Measurements from ENCODE around the gene DDX28. TPM values are rescaled to one million over a fixed set of nuclear protein-coding genes. Genes with fewer than 3 reads are reported as not detected.

Gene DDX28
- polyA plus RNA-seq, 2 of the 4 experiments (the other 2 are of a cell fraction): 14.0 to 14.9 TPM

DNA sequence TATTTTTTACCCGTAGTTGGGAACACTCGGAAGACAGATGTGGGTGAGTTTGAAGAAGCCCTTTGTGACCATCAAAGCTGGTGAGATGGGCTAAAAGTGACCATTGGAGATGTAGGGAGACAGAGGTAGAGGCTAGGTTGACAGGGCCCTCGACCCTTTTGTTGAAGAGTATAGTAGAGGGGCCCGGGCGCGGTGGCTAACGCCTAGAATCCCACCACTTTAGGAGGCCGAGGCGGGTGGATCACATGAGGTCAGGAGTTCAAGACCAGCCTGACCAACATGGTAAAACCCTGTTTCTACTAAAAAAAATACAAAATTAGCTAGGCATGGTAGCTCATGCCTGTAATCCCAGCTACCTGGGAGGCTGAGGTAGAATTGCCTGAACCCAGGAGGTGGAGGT lies 45.9 kb upstream of the DDX28 start:
- FAIRE-seq (no peak), DNase-seq (ENCODE audit: low read depth in 1 of 2, low spot score in 1 of 2) (no peak), ATAC-seq (no peak)
- no peak overlapping the region for H3K4me2 ChIP-seq
- no peak overlapping the region for H3K27ac ChIP-seq
- no peaks in the 10 kb centered on the region for H3K9me3 ChIP-seq
- H3K4me1 ChIP-seq: peaks cover 11% of the 10 kb centered on the region
- TF ChIP-seq PHF8 (IDR thresholded peaks at IDR 0.05; ENCODE audit: borderline replicate concordance, low read depth) (no peak), RAD21 (conservative IDR thresholded peaks at IDR 0.05 in 1 of 2, IDR thresholded peaks at IDR 0.05 in 1 of 2) (no peak), SMC3 (IDR thresholded peaks at IDR 0.05) (no peak), HDAC2 (IDR thresholded peaks at IDR 0.05) (no peak), ZSCAN20 (CRISPR knock-in tag; IDR thresholded peaks at IDR 0.05) (no peak), FOSB (CRISPR knock-in tag; IDR thresholded peaks at IDR 0.05) (no peak), CEBPB (IDR thresholded peaks at IDR 0.05) (no peak)
- H3K4me3 ChIP-seq: no peak overlapping the region
- 91% methylated on average over 9 of the region's 9 CpGs for WGBS (ENCODE audit: missing lambda C conversion rate)
- ChIA-PET CTCF (interaction anchor here (0.9 to 2.0 kb wide), 6 partner anchors 8 to 241 kb away, joined by 3 to 7 read pairs (median 4); no protein-coding TSS in a partner anchor), POLR2A (interaction anchor here (0.7 kb wide), 1 partner anchor 133 kb away, joined by 7 read pairs; no protein-coding TSS in a partner anchor)

DNA sequence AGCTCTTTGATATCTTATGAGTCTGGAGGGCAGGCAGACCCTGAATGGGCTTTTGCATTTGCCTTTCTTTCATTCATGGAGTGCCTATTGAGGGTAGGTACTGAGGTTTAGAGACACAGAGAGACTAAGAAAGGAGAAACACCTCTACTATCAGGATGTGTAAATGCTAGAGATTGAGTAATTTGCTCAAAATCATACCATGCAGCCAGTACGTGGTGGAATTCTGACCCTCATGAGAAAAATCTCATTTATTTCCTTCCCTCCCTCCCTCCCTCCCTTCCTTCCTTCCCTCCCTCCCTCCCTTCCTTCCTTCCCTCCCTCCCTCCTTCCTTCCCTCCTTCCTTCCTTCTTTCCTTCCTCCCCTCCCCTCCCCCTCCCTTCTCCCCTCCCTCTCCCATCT lies 43.7 kb upstream of the DDX28 start:
- Histone ChIP-seq H3K4me2 (no peak overlapping the region), H3K9me3 (no peaks in the 10 kb centered on the region), H3K4me3 (no peak overlapping the region), H3K27ac (no peak overlapping the region), H3K4me1 (peaks cover 2% of the 10 kb centered on the region; the same call in 2 of the 3 replicates)
- POLR2A ChIA-PET: no interaction called here
- no peak for TF ChIP-seq EHMT2 (IDR thresholded peaks at IDR 0.05; ENCODE audit: low read depth)
- TF ChIP-seq HOXB5 (CRISPR knock-in tag; IDR thresholded peaks at IDR 0.05): no peak
- TF ChIP-seq, protein P1, sequence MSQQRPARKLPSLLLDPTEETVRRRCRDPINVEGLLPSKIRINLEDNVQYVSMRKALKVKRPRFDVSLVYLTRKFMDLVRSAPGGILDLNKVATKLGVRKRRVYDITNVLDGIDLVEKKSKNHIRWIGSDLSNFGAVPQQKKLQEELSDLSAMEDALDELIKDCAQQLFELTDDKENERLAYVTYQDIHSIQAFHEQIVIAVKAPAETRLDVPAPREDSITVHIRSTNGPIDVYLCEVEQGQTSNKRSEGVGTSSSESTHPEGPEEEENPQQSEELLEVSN (IDR thresholded peaks at IDR 0.05; ENCODE audit: borderline replicate concordance, low read depth): no peak
- TF ChIP-seq KDM5A (IDR thresholded peaks at IDR 0.05): no peak
- no peak for TF ChIP-seq FOSL2 (IDR thresholded peaks at IDR 0.05)
- no peak for TF ChIP-seq FOSL2 (CRISPR knock-in tag; IDR thresholded peaks at IDR 0.05)
- TF ChIP-seq RCOR1 (IDR thresholded peaks at IDR 0.05; ENCODE audit: low read depth, low read length): no peak
- 89% methylated on average over 1 of the region's 1 CpG for WGBS (ENCODE audit: missing lambda C conversion rate)
- no peak for FAIRE-seq
- no peak for DNase-seq (ENCODE audit: low read depth in 1 of 2, low spot score in 1 of 2)
- CTCF ChIA-PET: interaction anchor here (1.4 to 1.9 kb wide), 2 partner anchors 26 to 73 kb away, joined by 4 to 6 read pairs; no protein-coding TSS in a partner anchor
- ATAC-seq: no peak

DNA sequence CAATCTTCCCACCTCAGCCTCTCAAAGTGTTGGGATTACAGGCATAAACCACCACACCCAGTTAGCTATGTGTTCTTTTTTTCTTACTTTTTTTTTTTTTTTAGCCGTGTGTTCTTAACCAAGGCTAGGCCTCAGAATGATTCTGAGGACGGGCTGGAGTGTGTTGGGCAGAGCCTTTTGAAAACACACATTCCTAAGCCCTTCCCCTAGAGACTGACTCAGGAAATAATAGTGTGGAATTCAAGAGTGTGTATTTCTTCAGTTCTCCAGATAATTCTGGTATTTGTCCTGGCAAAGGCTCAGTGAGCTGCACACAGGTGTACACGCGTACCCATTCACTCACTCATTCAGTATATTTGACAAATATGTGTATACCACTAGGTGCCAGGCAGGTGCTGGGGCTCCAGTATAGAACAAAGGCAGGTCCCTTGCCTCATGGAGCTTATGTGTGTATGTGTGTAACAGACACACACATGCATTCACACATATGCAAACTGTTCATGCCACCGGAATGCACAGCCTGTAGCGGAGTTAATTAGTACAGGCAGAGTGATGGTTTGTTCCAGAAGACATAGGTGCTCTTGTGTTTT lies 42.8 kb upstream of the DDX28 start:
- no peaks in the 10 kb centered on the region for H3K4me1 ChIP-seq
- ChIA-PET CTCF (interaction anchor here (0.6 to 2.9 kb wide), 15 partner anchors 9 to 425 kb away, joined by 3 to 27 read pairs (median 4); partner anchors contain the start of gene LCAT), POLR2A (no interaction called here)
- no peak overlapping the region for H3K4me3 ChIP-seq
- no peak overlapping the region for H3K27ac ChIP-seq
- TF ChIP-seq CHD4 (IDR thresholded peaks at IDR 0.05; ENCODE audit: borderline replicate concordance) (no peak), POLR2A (IDR thresholded peaks at IDR 0.05; ENCODE audit: low read length) (no peak)
- ATAC-seq: no peak
- FAIRE-seq: no peak
- DNase-seq (ENCODE audit: low read depth in 1 of 2, low spot score in 1 of 2): no peak
- no peak overlapping the region for H3K4me2 ChIP-seq
- WGBS (ENCODE audit: missing lambda C conversion rate): 86% methylated on average over 6 of the region's 6 CpGs
- H3K9me3 ChIP-seq: no peaks in the 10 kb centered on the region

DNA sequence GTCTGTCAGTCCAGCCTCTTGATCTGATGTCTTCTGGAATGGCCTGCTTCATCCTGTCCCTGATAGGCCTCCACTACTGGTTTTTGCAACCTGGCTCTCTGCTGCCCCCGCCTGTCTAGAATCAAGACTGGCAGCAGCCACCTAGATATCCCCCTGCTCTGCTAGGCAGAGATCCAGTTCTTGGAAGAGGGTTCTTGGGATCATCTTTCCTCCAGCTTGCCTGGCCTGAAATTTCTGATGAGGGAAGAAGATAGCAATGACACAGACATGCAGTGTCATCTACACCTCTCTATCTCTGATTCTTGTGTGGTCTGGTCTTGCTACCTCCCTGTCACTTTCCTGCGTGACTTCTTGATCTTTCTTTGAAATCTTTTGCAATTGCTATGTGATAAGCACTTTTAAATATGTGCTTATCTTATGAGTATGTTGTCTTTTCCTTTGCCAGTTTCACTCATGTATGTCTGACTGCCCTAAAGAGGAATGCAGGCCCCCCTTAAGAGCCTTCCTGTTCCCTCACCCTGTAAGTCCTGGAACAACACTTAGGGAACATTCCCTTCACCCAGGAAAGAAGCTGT lies 41.8 kb upstream of the DDX28 start:
- CTCF ChIA-PET: interaction anchor here (0.5 to 2.9 kb wide), 22 partner anchors 9 to 424 kb away, joined by 3 to 27 read pairs (median 4); partner anchors contain the start of gene LCAT
- no peak overlapping the region for H3K4me2 ChIP-seq
- H3K4me3 ChIP-seq: no peak overlapping the region
- no peaks in the 10 kb centered on the region for H3K4me1 ChIP-seq
- FAIRE-seq: peak; percentile 13
- no peak overlapping the region for H3K27ac ChIP-seq
- WGBS (ENCODE audit: missing lambda C conversion rate): 48% methylated on average over 2 of the region's 2 CpGs
- H3K9me3 ChIP-seq: no peaks in the 10 kb centered on the region
- ATAC-seq: peak; percentile 93 to 99
- DNase-seq (ENCODE audit: low read depth in 1 of 2, low spot score in 1 of 2): peak; percentile 67 to 87
- POLR2A ChIA-PET: no interaction called here
- TF ChIP-seq KDM5A (IDR thresholded peaks at IDR 0.05) (no peak), CEBPB (IDR thresholded peaks at IDR 0.05) (no peak), POLR2AphosphoS2 (conservative IDR thresholded peaks at IDR 0.05; ENCODE audit: low read length) (no peak), HOXB13 (CRISPR knock-in tag; IDR thresholded peaks at IDR 0.05; ENCODE audit: low read depth) (no peak), CHD2 (IDR thresholded peaks at IDR 0.05; ENCODE audit: low read length, partially characterized antibody) (no peak)
- TF ChIP-seq, protein P2, sequence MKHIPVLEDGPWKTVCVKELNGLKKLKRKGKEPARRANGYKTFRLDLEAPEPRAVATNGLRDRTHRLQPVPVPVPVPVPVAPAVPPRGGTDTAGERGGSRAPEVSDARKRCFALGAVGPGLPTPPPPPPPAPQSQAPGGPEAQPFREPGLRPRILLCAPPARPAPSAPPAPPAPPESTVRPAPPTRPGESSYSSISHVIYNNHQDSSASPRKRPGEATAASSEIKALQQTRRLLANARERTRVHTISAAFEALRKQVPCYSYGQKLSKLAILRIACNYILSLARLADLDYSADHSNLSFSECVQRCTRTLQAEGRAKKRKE (CRISPR knock-in tag; IDR thresholded peaks at IDR 0.05; ENCODE audit: low read depth): no peak
- TF ChIP-seq, protein P3, sequence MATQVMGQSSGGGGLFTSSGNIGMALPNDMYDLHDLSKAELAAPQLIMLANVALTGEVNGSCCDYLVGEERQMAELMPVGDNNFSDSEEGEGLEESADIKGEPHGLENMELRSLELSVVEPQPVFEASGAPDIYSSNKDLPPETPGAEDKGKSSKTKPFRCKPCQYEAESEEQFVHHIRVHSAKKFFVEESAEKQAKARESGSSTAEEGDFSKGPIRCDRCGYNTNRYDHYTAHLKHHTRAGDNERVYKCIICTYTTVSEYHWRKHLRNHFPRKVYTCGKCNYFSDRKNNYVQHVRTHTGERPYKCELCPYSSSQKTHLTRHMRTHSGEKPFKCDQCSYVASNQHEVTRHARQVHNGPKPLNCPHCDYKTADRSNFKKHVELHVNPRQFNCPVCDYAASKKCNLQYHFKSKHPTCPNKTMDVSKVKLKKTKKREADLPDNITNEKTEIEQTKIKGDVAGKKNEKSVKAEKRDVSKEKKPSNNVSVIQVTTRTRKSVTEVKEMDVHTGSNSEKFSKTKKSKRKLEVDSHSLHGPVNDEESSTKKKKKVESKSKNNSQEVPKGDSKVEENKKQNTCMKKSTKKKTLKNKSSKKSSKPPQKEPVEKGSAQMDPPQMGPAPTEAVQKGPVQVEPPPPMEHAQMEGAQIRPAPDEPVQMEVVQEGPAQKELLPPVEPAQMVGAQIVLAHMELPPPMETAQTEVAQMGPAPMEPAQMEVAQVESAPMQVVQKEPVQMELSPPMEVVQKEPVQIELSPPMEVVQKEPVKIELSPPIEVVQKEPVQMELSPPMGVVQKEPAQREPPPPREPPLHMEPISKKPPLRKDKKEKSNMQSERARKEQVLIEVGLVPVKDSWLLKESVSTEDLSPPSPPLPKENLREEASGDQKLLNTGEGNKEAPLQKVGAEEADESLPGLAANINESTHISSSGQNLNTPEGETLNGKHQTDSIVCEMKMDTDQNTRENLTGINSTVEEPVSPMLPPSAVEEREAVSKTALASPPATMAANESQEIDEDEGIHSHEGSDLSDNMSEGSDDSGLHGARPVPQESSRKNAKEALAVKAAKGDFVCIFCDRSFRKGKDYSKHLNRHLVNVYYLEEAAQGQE (IDR thresholded peaks at IDR 0.05): no peak
- TF ChIP-seq, protein P4, sequence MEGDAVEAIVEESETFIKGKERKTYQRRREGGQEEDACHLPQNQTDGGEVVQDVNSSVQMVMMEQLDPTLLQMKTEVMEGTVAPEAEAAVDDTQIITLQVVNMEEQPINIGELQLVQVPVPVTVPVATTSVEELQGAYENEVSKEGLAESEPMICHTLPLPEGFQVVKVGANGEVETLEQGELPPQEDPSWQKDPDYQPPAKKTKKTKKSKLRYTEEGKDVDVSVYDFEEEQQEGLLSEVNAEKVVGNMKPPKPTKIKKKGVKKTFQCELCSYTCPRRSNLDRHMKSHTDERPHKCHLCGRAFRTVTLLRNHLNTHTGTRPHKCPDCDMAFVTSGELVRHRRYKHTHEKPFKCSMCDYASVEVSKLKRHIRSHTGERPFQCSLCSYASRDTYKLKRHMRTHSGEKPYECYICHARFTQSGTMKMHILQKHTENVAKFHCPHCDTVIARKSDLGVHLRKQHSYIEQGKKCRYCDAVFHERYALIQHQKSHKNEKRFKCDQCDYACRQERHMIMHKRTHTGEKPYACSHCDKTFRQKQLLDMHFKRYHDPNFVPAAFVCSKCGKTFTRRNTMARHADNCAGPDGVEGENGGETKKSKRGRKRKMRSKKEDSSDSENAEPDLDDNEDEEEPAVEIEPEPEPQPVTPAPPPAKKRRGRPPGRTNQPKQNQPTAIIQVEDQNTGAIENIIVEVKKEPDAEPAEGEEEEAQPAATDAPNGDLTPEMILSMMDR (IDR thresholded peaks at IDR 0.05): peak; percentile 72
- TF ChIP-seq, protein P5, sequence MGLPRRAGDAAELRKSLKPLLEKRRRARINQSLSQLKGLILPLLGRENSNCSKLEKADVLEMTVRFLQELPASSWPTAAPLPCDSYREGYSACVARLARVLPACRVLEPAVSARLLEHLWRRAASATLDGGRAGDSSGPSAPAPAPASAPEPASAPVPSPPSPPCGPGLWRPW (IDR thresholded peaks at IDR 0.05): no peak
